Measurements from ENCODE around the gene PGAM2.

Gene PGAM2

GRCh38 chr7:44083796-44084195 is 18.4 kb upstream of the PGAM2 start:
- no peak for DNase-seq (ENCODE audit: low spot score)

DNA sequence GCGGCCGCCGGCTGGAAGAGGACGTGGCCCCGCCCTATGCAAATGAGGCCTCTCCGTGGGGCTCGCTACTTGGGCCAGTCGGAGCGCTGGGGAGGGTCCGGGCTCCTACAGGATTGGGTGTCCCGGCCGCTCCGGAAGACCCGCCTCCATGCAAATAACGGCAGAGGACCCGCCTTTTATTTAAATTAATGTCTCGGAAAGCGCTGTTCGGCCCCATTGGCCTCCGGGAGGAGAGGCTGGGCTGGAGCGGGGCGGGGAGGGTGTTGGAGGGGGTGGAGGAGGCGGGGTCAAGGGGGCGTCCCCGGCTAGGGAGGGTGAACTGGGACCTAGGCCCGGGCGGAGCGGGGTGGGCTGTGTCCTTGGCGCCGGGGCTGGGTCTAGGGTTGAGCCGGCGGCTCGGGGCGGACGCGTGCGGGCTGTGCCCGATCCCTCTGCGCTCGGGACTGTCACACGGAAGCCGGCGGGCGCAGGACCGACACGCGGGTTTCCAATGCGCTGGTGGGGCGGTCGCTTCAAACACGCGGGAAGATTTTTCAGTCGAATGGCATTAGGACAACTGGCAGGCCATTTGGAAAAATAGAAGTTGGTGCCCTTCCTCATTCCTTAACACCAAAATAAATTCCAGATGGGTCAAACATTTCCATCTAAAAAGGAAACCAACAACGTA is 17.3 kb upstream of the PGAM2 start:
- DNase-seq (ENCODE audit: low spot score) = peak; percentile 99

DNA sequence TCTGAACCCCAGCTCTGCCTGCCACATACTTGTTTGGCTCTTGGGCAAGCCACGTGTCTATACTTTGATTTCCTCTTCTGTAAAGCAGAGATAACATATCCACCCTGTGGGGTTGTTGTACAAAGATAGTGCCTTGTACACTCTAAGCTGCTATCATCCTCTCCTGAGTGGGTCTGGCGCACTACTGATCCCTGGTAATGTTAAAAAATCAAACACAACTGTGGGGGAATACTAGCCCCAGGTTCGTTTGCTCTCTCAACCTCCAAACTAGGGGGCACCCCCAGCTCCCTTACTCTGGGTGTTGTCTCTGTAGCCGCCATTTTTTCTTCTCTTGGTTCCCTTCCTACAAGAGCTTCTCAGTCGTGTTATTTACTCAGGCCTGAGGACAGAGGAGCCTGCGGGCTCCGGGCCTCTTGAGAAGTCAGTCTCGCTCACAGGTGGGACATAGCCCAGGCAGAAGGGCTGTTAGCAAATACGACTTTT is 15.9 kb upstream of the PGAM2 start:
- no peak for DNase-seq (ENCODE audit: low spot score)

GRCh38 chr7:44080686-44081265 is 15.4 kb upstream of the PGAM2 start:
- no peak for DNase-seq (ENCODE audit: low spot score)

DNA sequence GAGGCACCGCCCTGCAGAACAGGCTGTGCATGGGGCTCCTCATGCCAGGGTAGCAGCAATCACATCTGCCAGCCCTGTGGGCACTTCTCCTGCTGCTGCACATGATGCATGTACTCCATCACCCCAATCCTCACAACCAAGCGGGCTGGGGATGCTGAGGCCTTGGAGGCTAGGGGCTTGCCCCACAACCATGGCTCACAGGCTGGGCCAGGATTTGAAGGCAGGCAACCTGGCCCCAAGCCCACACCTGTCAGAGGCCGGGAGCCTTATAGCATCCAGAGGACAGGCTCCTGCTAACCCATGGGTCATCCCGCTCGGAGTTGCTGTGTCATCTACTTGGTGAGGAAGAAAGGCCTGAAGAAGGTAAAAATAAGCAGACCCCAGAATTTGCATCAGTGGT is 14.8 kb upstream of the PGAM2 start:
- DNase-seq (ENCODE audit: low spot score) = no peak

DNA sequence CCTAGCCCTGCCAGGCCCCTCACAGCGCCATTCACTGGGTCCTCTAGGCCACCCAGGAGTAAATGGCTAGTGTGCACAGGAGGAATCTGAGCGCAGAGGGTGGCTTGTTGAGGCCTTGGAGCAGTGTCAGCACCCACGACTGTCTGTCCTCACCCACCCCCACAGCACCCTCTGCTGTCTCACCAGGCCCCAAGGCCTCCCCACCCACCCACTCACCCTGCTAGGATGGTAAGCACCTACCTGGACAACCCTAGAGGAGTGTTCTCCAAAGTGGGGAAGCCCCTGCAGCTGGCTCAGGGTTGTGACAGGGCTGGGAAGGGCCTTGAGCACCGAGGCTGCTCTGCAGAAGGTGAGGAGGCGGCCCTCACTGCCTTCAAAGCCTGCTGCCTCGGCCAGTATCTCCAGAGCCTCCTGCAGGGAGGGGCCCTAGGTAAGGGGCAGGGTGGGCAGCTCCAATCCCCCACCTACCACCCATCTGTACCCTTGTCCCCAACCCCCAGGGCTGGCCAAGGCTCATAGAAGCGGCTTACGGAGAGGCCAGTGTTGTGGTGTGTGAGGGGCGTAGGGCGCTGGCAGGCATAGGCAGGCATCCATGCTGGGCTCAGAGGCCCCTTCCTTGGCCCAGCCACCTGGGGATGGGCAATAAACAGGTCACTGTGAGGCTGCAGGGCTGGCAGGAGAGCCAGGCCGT is 14.1 kb upstream of the PGAM2 start:
- no peak for DNase-seq (ENCODE audit: low spot score)

DNA sequence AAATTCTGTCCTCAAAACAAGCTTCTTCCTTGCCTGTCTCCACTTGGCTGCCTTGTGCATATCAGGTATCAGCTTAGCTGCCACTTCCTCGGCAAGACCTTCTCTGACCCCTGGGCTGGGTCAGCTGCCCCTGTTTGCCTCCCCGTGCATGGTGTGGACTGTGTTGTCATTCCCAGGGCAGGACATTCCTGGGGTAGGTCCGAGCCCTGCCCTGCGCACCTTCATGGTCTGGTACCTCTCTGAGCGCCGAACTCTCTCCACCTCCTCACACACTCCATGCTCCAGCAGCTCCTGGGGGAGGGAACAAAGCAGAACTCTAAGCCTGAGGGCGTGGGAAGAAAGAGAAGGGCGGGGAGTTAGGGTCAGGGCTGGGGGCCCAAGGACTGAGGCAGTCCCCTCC is 13.2 kb upstream of the PGAM2 start:
- no peak for DNase-seq (ENCODE audit: low spot score)

GRCh38 chr7:44077681-44078091 is 12.3 kb upstream of the PGAM2 start:
- DNase-seq (ENCODE audit: low spot score) = no peak

DNA sequence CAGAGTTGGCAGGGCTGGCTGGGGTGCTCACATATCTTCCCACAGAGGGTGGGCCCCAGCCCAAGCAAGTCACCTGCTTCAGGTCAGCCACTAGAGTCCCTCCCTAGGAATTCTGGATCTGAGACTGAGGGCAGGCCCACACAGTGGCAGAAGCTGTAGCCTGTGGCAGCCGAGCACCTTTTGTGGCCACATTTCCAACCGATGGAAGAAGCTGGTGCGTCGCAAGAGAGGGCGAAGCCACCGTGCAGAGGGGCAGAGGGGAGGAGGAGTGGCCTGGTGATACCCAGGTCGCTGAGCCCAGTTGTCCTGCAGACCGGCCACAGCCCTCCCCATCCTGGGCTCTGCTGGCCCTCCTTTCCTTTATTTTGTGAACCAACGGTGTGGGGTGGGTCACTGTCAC is 11.7 kb upstream of the PGAM2 start:
- no peak for DNase-seq (ENCODE audit: low spot score)

GRCh38 chr7:44076101-44076895 is 10.9 kb upstream of the PGAM2 start:
- DNase-seq (ENCODE audit: low spot score) = no peak

DNA sequence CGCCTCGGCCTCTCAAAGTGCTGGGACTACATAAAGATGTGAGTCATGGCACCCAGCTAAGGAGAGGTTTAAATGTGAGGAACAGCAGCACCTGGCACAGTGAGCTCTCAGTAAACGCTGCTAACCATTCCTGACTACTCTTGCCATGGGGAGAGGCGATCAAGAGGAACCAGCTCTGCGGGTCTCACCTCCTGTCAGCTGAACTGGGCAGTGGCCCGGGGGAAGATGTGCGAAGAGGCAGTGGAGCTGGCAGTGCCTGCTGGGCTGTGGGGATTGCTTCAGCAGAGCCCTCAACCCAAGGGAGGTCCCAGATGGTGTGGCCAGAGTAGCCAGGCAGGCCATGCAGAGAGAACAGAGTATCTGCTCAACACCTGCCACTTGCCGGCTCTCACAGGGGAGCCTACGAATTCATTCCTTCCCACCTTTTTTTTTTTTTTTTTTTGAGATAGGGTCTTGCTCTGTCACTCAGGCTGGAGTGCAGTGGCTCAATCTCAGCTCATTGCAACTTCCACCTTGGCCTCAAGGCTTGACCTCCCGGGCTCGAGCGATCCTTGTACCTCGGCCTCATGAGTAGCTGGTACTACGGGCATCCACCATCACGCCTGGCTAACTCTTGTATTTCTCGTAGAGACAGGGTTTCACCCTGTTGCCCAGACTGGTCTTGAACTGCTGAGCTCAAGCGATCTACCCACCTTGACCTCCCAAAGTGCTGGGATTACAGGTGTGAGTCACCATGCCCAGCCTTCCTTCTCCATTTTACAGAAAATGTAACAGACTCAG is 10.1 kb upstream of the PGAM2 start:
- DNase-seq (ENCODE audit: low spot score) = no peak

DNA sequence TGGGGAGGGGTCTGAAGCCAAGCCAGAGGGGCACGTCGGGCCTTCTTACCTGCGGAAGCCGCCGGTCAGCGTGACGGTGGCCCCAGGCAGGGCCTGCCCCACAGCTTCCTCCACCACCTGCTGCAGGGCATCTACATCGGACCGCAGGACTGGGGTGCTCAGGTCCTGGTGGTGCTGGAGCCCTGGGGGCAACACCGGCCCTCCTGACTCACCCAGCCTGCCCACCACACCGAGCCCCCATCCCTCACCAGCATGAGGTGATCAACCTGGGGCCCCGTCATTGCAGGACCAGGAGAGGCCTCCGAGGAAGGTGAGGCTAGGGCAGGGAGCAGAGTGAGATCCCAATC is 9.0 kb upstream of the PGAM2 start:
- no peak for DNase-seq (ENCODE audit: low spot score)

- peak; percentile 88 for DNase-seq (ENCODE audit: low spot score)
These were observed 8.4 kb upstream of the PGAM2 start for GRCh38 chr7:44073664-44074348.

DNA sequence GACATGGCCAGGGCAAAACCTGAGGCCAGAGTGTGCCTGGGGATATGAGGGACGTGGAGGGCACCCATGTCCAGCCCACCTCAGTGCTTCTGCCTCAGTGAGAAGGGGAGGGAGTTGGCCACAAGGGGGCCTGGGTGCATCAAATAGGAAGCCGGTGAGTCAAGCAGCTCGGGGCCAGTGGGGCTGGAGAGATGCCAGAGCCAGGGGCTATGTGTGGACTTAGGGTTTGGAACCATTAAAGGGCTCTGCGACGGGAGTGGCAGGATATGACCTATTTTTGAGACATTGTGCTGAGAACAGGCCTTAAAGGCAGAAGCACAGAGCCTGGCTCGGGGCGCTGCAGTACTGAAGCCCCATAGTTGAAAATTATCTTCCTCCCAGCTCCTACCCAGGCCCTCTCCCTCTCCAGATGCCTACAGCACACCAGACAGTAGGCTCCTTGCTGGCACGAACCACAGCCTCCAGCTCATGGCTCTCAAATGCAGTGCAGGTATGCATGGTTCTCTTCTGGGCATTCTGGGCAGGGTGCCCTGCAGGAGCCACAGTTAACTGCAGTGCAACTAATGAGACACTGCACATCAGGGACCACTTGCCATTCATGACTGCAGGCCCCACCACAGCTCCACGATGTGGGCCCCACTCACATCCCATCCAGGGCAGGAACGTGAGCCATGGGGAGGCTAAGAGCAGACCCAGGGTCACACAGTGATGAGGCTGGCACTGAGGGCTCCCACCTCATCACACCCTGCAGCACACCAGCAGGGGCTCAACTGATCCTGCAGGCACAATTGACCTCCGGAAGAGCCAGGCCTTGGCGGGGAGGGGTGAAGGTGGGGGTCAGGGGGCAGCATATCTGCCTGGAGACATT is 7.2 kb upstream of the PGAM2 start:
- peak; percentile 68 for DNase-seq (ENCODE audit: low spot score)

DNA sequence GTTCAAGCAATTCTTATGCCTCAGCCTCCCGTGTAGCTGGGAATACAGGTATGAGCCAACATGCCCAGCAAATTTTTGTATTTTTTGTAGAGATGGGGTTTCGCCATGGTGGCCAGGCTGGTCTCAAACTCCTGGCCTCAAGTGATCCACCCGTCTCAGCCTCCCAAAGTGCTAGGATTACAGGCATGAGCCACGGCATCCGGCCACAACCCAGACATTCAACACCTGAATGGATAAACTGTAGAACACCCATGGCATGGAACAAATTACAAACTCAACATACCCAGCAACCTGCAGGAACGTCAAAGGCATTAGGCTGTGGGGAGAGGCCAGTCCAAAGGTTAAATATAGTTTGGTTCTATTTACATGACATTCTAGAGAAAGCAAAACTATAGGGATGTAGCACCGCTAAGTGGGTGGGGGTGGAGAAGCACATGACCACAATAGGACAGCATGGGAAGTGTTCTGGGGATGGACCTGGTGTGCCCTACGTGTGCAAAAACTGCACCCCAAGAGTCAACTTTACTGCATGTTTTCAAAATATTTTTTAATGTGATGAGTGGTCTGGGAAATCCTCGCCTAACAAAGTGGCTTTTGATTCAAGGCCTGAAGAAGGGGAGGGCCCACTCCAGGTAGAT is 6.5 kb upstream of the PGAM2 start:
- no peak for DNase-seq (ENCODE audit: low spot score)

DNA sequence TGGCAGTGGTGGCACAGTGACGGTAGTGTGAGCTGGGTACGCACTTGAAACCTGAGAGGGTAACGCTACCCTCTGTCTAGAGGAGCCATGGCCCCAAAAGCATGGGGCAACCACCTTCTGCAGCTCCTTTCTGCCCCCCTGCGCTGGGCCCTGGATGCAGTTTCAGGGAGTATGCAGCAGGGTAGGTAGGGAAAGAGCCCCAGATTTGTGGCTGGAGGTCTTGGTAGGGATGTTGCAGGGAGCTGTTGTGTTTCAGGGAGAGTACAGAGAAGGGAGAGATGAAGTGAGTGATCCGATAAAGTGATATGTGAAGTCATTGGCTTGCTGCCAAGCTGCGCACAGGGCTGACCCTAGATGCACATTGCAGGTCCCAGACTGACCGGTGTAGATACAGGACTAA is 2.7 kb upstream of the PGAM2 start:
- DNase-seq (ENCODE audit: low spot score) = no peak

- no peak for DNase-seq (ENCODE audit: low spot score)
These were observed 1.9 kb upstream of the PGAM2 start for GRCh38 chr7:44067064-44067951.

GRCh38 chr7:44066494-44067063 is 1.2 kb upstream of the PGAM2 start:
- no peak for DNase-seq (ENCODE audit: low spot score)

- DNase-seq (ENCODE audit: low spot score) = no peak
These were observed 719 bp upstream of the PGAM2 start for GRCh38 chr7:44066111-44066460.
